DMS53 treated with DMSO at 0.1 percent for 48 hours (cell line): ENCODE measurements around the gene RNF180.

ENCODE experiments used
- DNase-seq: peaks from one replicate; lab custom pipeline; 2025; ENCODE audit not compliant: unreplicated experiment; lab: John Stamatoyannopoulos, UW

The RNF180 gene

GRCh38 chr5:64165500-64166200 lies at the start of gene RNF180:
Gene RNF180 (plus strand): TSS chr5:64165843. CDS start chr5:64200808, 34,965 bp downstream.
- peak; percentile 33 for DNase-seq

- DNase-seq, result no peak
Measured at GRCh38 chr5:64125521-64125920, 40.1 kb upstream of the RNF180 start.

- no peak for DNase-seq
Measured at GRCh38 chr5:64126202-64126741, 39.4 kb upstream of the RNF180 start.

- no peak for DNase-seq
Measured at GRCh38 chr5:64140018-64140417, 25.6 kb upstream of the RNF180 start.

GRCh38 chr5:64144425-64145215 lies 21.0 kb upstream of the RNF180 start:
- DNase-seq, result no peak

GRCh38 chr5:64145216-64145895 lies 20.3 kb upstream of the RNF180 start:
- DNase-seq, result no peak

- no peak for DNase-seq
Measured at GRCh38 chr5:64147379-64147778, 18.3 kb upstream of the RNF180 start.

- peak; percentile 34 for DNase-seq
Measured at GRCh38 chr5:64147849-64148441, 17.7 kb upstream of the RNF180 start.

GRCh38 chr5:64149268-64149667 lies 16.4 kb upstream of the RNF180 start:
- no peak for DNase-seq

GRCh38 chr5:64149857-64150521 lies 15.7 kb upstream of the RNF180 start:
- DNase-seq, result no peak

- no peak for DNase-seq
Measured at GRCh38 chr5:64156261-64156660, 9.4 kb upstream of the RNF180 start.

- no peak for DNase-seq
Measured at GRCh38 chr5:64158827-64159226, 6.8 kb upstream of the RNF180 start.

- DNase-seq, result no peak
Measured at GRCh38 chr5:64160201-64160600, 5.4 kb upstream of the RNF180 start.

GRCh38 chr5:64161420-64161819 lies 4.2 kb upstream of the RNF180 start:
- no peak for DNase-seq

- DNase-seq, result no peak
Measured at GRCh38 chr5:64163135-64163534, 2.5 kb upstream of the RNF180 start.

- DNase-seq, result no peak
Measured at GRCh38 chr5:64163746-64164145, 1.9 kb upstream of the RNF180 start.

GRCh38 chr5:64164166-64164565 lies 1.5 kb upstream of the RNF180 start:
- DNase-seq, result no peak

GRCh38 chr5:64165160-64165499 lies 513 bp upstream of the RNF180 start:
- peak; percentile 8 for DNase-seq

- no peak for DNase-seq
Measured at GRCh38 chr5:64166201-64166959, 737 bp downstream of the RNF180 start.

GRCh38 chr5:64176301-64176700 lies 10.7 kb downstream of the RNF180 start:
- no peak for DNase-seq
